ENCODE results near the gene F2R. TPM values are rescaled to one million over a fixed set of nuclear protein-coding genes. Genes with fewer than 3 reads are reported as not detected.
"Not testable (repeated sequence)": the region's sequence is repeated elsewhere in the genome, so short reads cannot be mapped to it uniquely, and the experiment has no call there.

The F2R gene
- total RNA-seq, 2 donors from 2014 or later, result 3.6 to 20.4 TPM

GRCh38 chr5:76736679-76737556 lies 21.0 kb downstream of the F2R start:
- no peaks in the 10 kb centered on the region for H3K9me3 ChIP-seq (ENCODE audit: control insufficient read depth, low read length, poor library complexity, severe bottlenecking)
- Mint-ChIP-seq H3K4me1 (peaks cover 37% of the 10 kb centered on the region), H3K27ac (peak overlapping the region; percentile 99), H3K36me3 (ENCODE audit: low read depth) (peaks cover 4% of the 10 kb centered on the region), H3K4me3 (no peak overlapping the region), H3K27me3 (peaks cover 9% of the 10 kb centered on the region)
- no peak for DNase-seq
- ATAC-seq, result no peak

GRCh38 chr5:76737846-76738245 lies 21.9 kb downstream of the F2R start:
- H3K4me1 Mint-ChIP-seq, result peaks cover 32% of the 10 kb centered on the region
- peak overlapping the region; percentile 99 for H3K27ac Mint-ChIP-seq
- DNase-seq (no peak), ATAC-seq (no peak)
- H3K36me3 Mint-ChIP-seq (ENCODE audit: low read depth), result peaks cover 3% of the 10 kb centered on the region
- H3K27me3 Mint-ChIP-seq, result peaks cover 5% of the 10 kb centered on the region
- H3K9me3 ChIP-seq (ENCODE audit: control insufficient read depth, low read length, poor library complexity, severe bottlenecking), result no peaks in the 10 kb centered on the region
- H3K4me3 Mint-ChIP-seq, result no peak overlapping the region

- not testable (repeated sequence) for ATAC-seq; H3K9me3 ChIP-seq (ENCODE audit: control insufficient read depth, low read length, poor library complexity, severe bottlenecking); H3K4me3 Mint-ChIP-seq; H3K27ac Mint-ChIP-seq; H3K27me3 Mint-ChIP-seq; H3K36me3 Mint-ChIP-seq (ENCODE audit: low read depth); DNase-seq
- H3K4me1 Mint-ChIP-seq, result peaks cover 22% of the 10 kb centered on the region
These were observed 25.6 kb downstream of the F2R start for GRCh38 chr5:76741506-76741905.

GRCh38 chr5:76742583-76742982 lies 26.7 kb downstream of the F2R start:
- ATAC-seq (no peak), DNase-seq (no peak)
- H3K4me3 Mint-ChIP-seq, result no peak overlapping the region
- no peaks in the 10 kb centered on the region for H3K27me3 Mint-ChIP-seq
- no peaks in the 10 kb centered on the region for H3K36me3 Mint-ChIP-seq (ENCODE audit: low read depth)
- H3K4me1 Mint-ChIP-seq, result peaks cover 17% of the 10 kb centered on the region
- no peak overlapping the region for H3K27ac Mint-ChIP-seq
- no peaks in the 10 kb centered on the region for H3K9me3 ChIP-seq (ENCODE audit: control insufficient read depth, low read length, poor library complexity, severe bottlenecking)

GRCh38 chr5:76744632-76745031 lies 28.7 kb downstream of the F2R start:
- peaks cover 4% of the 10 kb centered on the region for H3K4me1 Mint-ChIP-seq
- H3K27ac Mint-ChIP-seq, result no peak overlapping the region
- H3K9me3 ChIP-seq (ENCODE audit: control insufficient read depth, low read length, poor library complexity, severe bottlenecking), result no peaks in the 10 kb centered on the region
- peaks cover 8% of the 10 kb centered on the region for H3K27me3 Mint-ChIP-seq
- H3K36me3 Mint-ChIP-seq (ENCODE audit: low read depth), result no peaks in the 10 kb centered on the region
- no peak overlapping the region for H3K4me3 Mint-ChIP-seq
- ATAC-seq (no peak), DNase-seq (no peak)

- Mint-ChIP-seq H3K36me3 (ENCODE audit: low read depth) (no peaks in the 10 kb centered on the region), H3K27me3 (peaks cover 10% of the 10 kb centered on the region), H3K4me3 (no peak overlapping the region), H3K4me1 (peaks cover 4% of the 10 kb centered on the region), H3K27ac (no peak overlapping the region)
- H3K9me3 ChIP-seq (ENCODE audit: control insufficient read depth, low read length, poor library complexity, severe bottlenecking), result no peaks in the 10 kb centered on the region
- ATAC-seq, result no peak
- DNase-seq, result no peak
These were observed 29.7 kb downstream of the F2R start for GRCh38 chr5:76745670-76746069.

- Mint-ChIP-seq H3K27ac (no peak overlapping the region), H3K36me3 (ENCODE audit: low read depth) (no peaks in the 10 kb centered on the region), H3K4me3 (no peak overlapping the region), H3K27me3 (peaks cover 17% of the 10 kb centered on the region), H3K4me1 (no peaks in the 10 kb centered on the region)
- H3K9me3 ChIP-seq (ENCODE audit: control insufficient read depth, low read length, poor library complexity, severe bottlenecking), result no peaks in the 10 kb centered on the region
- no peak for ATAC-seq
- no peak for DNase-seq
These were observed 30.8 kb downstream of the F2R start for GRCh38 chr5:76746677-76747076.

- ATAC-seq (no peak), DNase-seq (no peak)
- H3K4me3 Mint-ChIP-seq, result no peak overlapping the region
- H3K4me1 Mint-ChIP-seq, result no peaks in the 10 kb centered on the region
- H3K27ac Mint-ChIP-seq, result no peak overlapping the region
- no peaks in the 10 kb centered on the region for H3K36me3 Mint-ChIP-seq (ENCODE audit: low read depth)
- H3K9me3 ChIP-seq (ENCODE audit: control insufficient read depth, low read length, poor library complexity, severe bottlenecking), result no peaks in the 10 kb centered on the region
- H3K27me3 Mint-ChIP-seq, result peaks cover 27% of the 10 kb centered on the region
These were observed 31.8 kb downstream of the F2R start for GRCh38 chr5:76747706-76748105.

GRCh38 chr5:76751291-76751690 lies 35.4 kb downstream of the F2R start:
- H3K9me3 ChIP-seq (ENCODE audit: control insufficient read depth, low read length, poor library complexity, severe bottlenecking), result no peaks in the 10 kb centered on the region
- Mint-ChIP-seq H3K36me3 (ENCODE audit: low read depth) (no peaks in the 10 kb centered on the region), H3K4me3 (no peak overlapping the region), H3K27ac (no peak overlapping the region), H3K4me1 (no peaks in the 10 kb centered on the region), H3K27me3 (peaks cover 28% of the 10 kb centered on the region)
- ATAC-seq (no peak), DNase-seq (no peak)

- Mint-ChIP-seq H3K27ac (no peak overlapping the region), H3K4me1 (no peaks in the 10 kb centered on the region), H3K27me3 (peaks cover 26% of the 10 kb centered on the region), H3K36me3 (ENCODE audit: low read depth) (peaks cover 2% of the 10 kb centered on the region), H3K4me3 (no peak overlapping the region)
- no peak for DNase-seq
- ATAC-seq, result no peak
- H3K9me3 ChIP-seq (ENCODE audit: control insufficient read depth, low read length, poor library complexity, severe bottlenecking), result no peaks in the 10 kb centered on the region
These were observed 38.7 kb downstream of the F2R start for GRCh38 chr5:76754668-76755078.

- ATAC-seq (no peak), DNase-seq (no peak)
- Mint-ChIP-seq H3K4me3 (no peak overlapping the region), H3K27me3 (peaks cover 21% of the 10 kb centered on the region), H3K27ac (no peak overlapping the region), H3K4me1 (no peaks in the 10 kb centered on the region), H3K36me3 (ENCODE audit: low read depth) (peaks cover 2% of the 10 kb centered on the region)
- H3K9me3 ChIP-seq (ENCODE audit: control insufficient read depth, low read length, poor library complexity, severe bottlenecking), result no peaks in the 10 kb centered on the region
These were observed 40.1 kb downstream of the F2R start for GRCh38 chr5:76755779-76756637.

GRCh38 chr5:76757049-76757448 lies 41.1 kb downstream of the F2R start:
- Mint-ChIP-seq H3K27me3 (peaks cover 13% of the 10 kb centered on the region), H3K27ac (no peak overlapping the region), H3K36me3 (ENCODE audit: low read depth) (peaks cover 2% of the 10 kb centered on the region), H3K4me3 (no peak overlapping the region), H3K4me1 (peaks cover 2% of the 10 kb centered on the region)
- DNase-seq (no peak), ATAC-seq (no peak)
- no peaks in the 10 kb centered on the region for H3K9me3 ChIP-seq (ENCODE audit: control insufficient read depth, low read length, poor library complexity, severe bottlenecking)

GRCh38 chr5:76761118-76761517 lies 45.2 kb downstream of the F2R start:
- not testable (repeated sequence) for H3K36me3 Mint-ChIP-seq (ENCODE audit: low read depth); ATAC-seq; H3K4me3 Mint-ChIP-seq; H3K9me3 ChIP-seq (ENCODE audit: control insufficient read depth, low read length, poor library complexity, severe bottlenecking); H3K27ac Mint-ChIP-seq; H3K27me3 Mint-ChIP-seq; H3K4me1 Mint-ChIP-seq; DNase-seq
